Lower leg skin (tissue), 3 donors: Measurements from ENCODE around the gene LZTS2.

Source experiments
- CTCF ChIP-seq, 3 donors: fragments of 450-650 bp; IDR thresholded peaks; one replicate each; pipeline ENCODE4 v1.5.1; 2016; ENCODE audit warnings: antibody characterized with exemption in 3 of 3, mild to moderate bottlenecking in 3 of 3, moderate library complexity in 2 of 3
- POLR2A ChIP-seq, 2 donors: fragments of 450-650 bp; IDR thresholded peaks; one replicate each; pipeline ENCODE4 v1.6.1; 2016 to 2017; ENCODE audit warnings: antibody characterized with exemption in 2 of 2, mild to moderate bottlenecking in 1 of 2, moderate library complexity in 1 of 2

- TF ChIP-seq POLR2A (IDR thresholded peaks at IDR 0.05) (no peak), CTCF (IDR thresholded peaks at IDR 0.05) (no peak)
Observed at GRCh38 chr10:100972904-100973535, 26.6 kb upstream of the LZTS2 start.
